Esophagus muscularis mucosa (tissue), 3 donors: Measurements from ENCODE around the gene PML.
"Not testable (repeated sequence)": the region's sequence is repeated elsewhere in the genome, so short reads cannot be mapped to it uniquely, and the experiment has no call there.

ENCODE experiments used
- CTCF ChIP-seq, 3 experiments: fragments of 200-600 bp in 2 of 3; fragments of 450-650 bp in 1 of 3; sonication (generic) in 2 of 3; IDR thresholded peaks; one replicate each; pipeline ENCODE4 v1.5.1; 2017 to 2019; ENCODE audit warnings: antibody characterized with exemption in 3 of 3, mild to moderate bottlenecking in 2 of 3, moderate library complexity in 1 of 3
- POLR2A ChIP-seq: fragments of 450-650 bp; IDR thresholded peaks from one replicate; pipeline ENCODE4 v1.6.1; 2017; ENCODE audit warnings: antibody characterized with exemption, moderate library complexity, mild to moderate bottlenecking, low read depth
- POLR2AphosphoS5 ChIP-seq, 2 donors: sonication (generic); formaldehyde crosslinking; IDR thresholded peaks; one replicate each; pipeline ENCODE4 v1.6.1; 2017; ENCODE audit warnings: antibody characterized with exemption in 2 of 2

GRCh38 chr15:74059050-74059833 is 64.7 kb downstream of the PML start:
- TF ChIP-seq POLR2A; CTCF (IDR thresholded peaks at IDR 0.05); POLR2AphosphoS5 (IDR thresholded peaks at IDR 0.05): not testable (repeated sequence)
